HepG2 (cell line): Measurements from ENCODE around the gene PHKG1. TPM values are rescaled to one million over a fixed set of nuclear protein-coding genes. Genes with fewer than 3 reads are reported as not detected.
A peak's percentile ranks its signal among the peaks of the same experiment; 100 is the strongest.

Experiments used
- ATM ChIP-seq: fragments of 450-650 bp; IDR thresholded peaks from 2 replicates; pipeline ENCODE4 v1.7.1; 2017; ENCODE audit warnings: mild to moderate bottlenecking, borderline replicate concordance
- PHF5A ChIP-seq: IDR thresholded peaks from one replicate; pipeline ENCODE4 v1.6.1; 2018; ENCODE audit warnings: low read depth, missing genetic modification reagents; ENCODE audit not compliant: unreplicated experiment
- RBM39 ChIP-seq: fragments of 200-400 bp; formaldehyde crosslinking; IDR thresholded peaks from one replicate; pipeline ENCODE4 v1.6.1; 2018; ENCODE audit warnings: antibody characterized with exemption, mild to moderate bottlenecking, low read depth, low read length; ENCODE audit not compliant: poor library complexity, severe bottlenecking
- SMARCE1 ChIP-seq: fragments of 450-650 bp; IDR thresholded peaks from 2 replicates; pipeline ENCODE4 v1.6.1; 2017; ENCODE audit warnings: borderline replicate concordance
- SP1 ChIP-seq, 2 experiments: fragments of 450-650 bp in 1 of 2; sonication (generic) in 1 of 2; formaldehyde crosslinking in 1 of 2; IDR thresholded peaks; 2 replicates each; pipeline versions ENCODE4 v1.4.0 to v1.6.1; 2016 to 2020; ENCODE audit warnings: missing genetic modification reagents in 1 of 2
- ZNF337 ChIP-seq: sonication (generic); formaldehyde crosslinking; IDR thresholded peaks from 2 replicates; pipeline ENCODE4 v1.5.1; 2020; ENCODE audit warnings: missing genetic modification reagents, low read depth, mild to moderate bottlenecking, borderline replicate concordance
- polyA plus RNA-seq, 8 experiments: library from polyadenylated mRNA; depleted of rRNA in 3 of 8; stranded (reverse) in 7 of 8; unstranded in 1 of 8; fragments of >200 nt; fragmentation: Illumina TruSeq in 4 of 8; extraction: Trizol in 4 of 8; gene quantifications; 2 replicates each; pipeline versions ENCODE4 v1.2.1 to v1.2.3, GENCODE V29; 2011 to 2016; ENCODE audit warnings: low read depth in 4 of 8, missing spikeins in 1 of 8, mixed read lengths in 1 of 8; ENCODE audit not compliant: insufficient read depth in 1 of 8
- total RNA-seq, 5 experiments: library from RNA; depleted of rRNA; stranded (reverse); fragments of >200 nt; fragmentation: Illumina TruSeq; extraction: Trizol; gene quantifications; 2 replicates each; pipeline ENCODE4 v1.2.3, GENCODE V29; 2016; ENCODE audit warnings: low read depth in 1 of 5
- TF ChIP-seq, protein P1 (sequence below): sonication (generic); formaldehyde crosslinking; IDR thresholded peaks from 2 replicates; pipeline ENCODE4 v1.9.0; 2021; ENCODE audit warnings: mild to moderate bottlenecking, missing genetic modification reagents
- TF ChIP-seq, protein P2 (sequence below): sonication (generic); formaldehyde crosslinking; IDR thresholded peaks from 2 replicates; pipeline ENCODE4 v1.4.0; 2020; ENCODE audit warnings: mild to moderate bottlenecking, missing genetic modification reagents
- TF ChIP-seq, protein P3 (sequence below): sonication (generic); formaldehyde crosslinking; IDR thresholded peaks from 2 replicates; pipeline ENCODE4 v1.4.0; 2020; ENCODE audit warnings: missing genetic modification reagents, borderline replicate concordance
- TF ChIP-seq, protein P4 (sequence below): sonication (generic); formaldehyde crosslinking; IDR thresholded peaks from 2 replicates; pipeline ENCODE4 v1.4.0; 2020; ENCODE audit warnings: low read depth, mild to moderate bottlenecking, missing genetic modification reagents

The PHKG1 gene
- total and polyA plus RNA-seq, 2 of the 13 experiments (the other 11 are each of a cell fraction or from before 2014, with no cell fraction given): 0.44 to 0.71 TPM

DNA sequence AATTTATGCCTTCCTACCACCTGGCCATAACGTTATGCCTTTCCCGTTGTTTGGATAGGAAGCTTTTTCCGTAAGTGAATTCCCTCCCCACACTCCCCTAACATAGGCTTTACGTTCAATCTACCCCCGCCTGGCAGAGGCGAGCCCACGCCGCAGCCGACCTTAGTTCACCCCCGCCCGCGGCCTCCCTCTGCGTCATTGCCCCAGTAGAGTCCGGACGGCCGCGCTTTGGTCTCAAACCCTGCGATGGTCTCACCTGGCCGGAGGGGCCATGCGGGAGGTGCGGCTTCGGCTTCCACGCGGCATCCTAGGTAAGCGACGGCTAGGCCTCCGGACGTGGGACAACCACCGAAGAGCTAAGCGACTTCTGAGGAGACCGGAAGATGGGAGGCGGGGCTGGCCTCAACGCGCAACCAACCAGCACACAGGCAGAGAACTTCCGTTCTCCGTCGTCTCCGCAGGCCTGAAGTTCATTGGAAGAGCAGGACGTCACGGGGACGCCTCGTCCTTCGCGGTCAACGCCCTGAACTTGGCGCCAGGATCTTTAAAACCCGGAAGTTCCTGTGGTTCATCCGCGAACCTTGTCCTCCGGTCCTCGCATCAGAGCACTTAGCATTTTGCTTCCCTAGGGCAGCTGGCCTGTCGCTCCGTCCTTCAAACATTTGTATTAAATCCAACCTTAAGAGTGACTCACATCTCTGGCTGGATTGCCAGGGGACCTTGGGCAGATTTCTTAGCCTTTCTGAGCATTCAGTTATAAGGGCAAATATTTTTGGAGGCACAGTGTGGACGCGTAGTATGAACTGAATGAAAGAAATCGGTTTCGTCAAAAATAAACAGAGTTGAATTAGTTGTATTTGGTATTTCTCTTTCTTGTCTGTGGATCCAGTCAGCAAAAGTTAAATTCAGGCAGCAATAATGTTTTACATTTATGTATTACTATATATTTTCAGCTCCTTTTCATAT, 13.6 kb upstream of the PHKG1 start, which contains the start of gene CHCHD2 (continued):
- TF ChIP-seq, protein P1, sequence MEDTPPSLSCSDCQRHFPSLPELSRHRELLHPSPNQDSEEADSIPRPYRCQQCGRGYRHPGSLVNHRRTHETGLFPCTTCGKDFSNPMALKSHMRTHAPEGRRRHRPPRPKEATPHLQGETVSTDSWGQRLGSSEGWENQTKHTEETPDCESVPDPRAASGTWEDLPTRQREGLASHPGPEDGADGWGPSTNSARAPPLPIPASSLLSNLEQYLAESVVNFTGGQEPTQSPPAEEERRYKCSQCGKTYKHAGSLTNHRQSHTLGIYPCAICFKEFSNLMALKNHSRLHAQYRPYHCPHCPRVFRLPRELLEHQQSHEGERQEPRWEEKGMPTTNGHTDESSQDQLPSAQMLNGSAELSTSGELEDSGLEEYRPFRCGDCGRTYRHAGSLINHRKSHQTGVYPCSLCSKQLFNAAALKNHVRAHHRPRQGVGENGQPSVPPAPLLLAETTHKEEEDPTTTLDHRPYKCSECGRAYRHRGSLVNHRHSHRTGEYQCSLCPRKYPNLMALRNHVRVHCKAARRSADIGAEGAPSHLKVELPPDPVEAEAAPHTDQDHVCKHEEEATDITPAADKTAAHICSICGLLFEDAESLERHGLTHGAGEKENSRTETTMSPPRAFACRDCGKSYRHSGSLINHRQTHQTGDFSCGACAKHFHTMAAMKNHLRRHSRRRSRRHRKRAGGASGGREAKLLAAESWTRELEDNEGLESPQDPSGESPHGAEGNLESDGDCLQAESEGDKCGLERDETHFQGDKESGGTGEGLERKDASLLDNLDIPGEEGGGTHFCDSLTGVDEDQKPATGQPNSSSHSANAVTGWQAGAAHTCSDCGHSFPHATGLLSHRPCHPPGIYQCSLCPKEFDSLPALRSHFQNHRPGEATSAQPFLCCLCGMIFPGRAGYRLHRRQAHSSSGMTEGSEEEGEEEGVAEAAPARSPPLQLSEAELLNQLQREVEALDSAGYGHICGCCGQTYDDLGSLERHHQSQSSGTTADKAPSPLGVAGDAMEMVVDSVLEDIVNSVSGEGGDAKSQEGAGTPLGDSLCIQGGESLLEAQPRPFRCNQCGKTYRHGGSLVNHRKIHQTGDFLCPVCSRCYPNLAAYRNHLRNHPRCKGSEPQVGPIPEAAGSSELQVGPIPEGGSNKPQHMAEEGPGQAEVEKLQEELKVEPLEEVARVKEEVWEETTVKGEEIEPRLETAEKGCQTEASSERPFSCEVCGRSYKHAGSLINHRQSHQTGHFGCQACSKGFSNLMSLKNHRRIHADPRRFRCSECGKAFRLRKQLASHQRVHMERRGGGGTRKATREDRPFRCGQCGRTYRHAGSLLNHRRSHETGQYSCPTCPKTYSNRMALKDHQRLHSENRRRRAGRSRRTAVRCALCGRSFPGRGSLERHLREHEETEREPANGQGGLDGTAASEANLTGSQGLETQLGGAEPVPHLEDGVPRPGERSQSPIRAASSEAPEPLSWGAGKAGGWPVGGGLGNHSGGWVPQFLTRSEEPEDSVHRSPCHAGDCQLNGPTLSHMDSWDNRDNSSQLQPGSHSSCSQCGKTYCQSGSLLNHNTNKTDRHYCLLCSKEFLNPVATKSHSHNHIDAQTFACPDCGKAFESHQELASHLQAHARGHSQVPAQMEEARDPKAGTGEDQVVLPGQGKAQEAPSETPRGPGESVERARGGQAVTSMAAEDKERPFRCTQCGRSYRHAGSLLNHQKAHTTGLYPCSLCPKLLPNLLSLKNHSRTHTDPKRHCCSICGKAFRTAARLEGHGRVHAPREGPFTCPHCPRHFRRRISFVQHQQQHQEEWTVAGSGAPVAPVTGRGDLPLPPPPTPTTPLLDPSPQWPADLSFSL (CRISPR knock-in tag): no peak
- TF ChIP-seq SMARCE1 (no peak), RBM39 (no peak), ATM (no peak), SP1 (IDR thresholded peaks at IDR 0.05) (no peak), SP1 (CRISPR knock-in tag; IDR thresholded peaks at IDR 0.05) (peak; percentile 46), ZNF337 (CRISPR knock-in tag) (0 out of 2 replicates have a peak, but pooled peaks have one; percentile 48), PHF5A (CRISPR knock-in tag) (no peak)
- TF ChIP-seq, protein P2, sequence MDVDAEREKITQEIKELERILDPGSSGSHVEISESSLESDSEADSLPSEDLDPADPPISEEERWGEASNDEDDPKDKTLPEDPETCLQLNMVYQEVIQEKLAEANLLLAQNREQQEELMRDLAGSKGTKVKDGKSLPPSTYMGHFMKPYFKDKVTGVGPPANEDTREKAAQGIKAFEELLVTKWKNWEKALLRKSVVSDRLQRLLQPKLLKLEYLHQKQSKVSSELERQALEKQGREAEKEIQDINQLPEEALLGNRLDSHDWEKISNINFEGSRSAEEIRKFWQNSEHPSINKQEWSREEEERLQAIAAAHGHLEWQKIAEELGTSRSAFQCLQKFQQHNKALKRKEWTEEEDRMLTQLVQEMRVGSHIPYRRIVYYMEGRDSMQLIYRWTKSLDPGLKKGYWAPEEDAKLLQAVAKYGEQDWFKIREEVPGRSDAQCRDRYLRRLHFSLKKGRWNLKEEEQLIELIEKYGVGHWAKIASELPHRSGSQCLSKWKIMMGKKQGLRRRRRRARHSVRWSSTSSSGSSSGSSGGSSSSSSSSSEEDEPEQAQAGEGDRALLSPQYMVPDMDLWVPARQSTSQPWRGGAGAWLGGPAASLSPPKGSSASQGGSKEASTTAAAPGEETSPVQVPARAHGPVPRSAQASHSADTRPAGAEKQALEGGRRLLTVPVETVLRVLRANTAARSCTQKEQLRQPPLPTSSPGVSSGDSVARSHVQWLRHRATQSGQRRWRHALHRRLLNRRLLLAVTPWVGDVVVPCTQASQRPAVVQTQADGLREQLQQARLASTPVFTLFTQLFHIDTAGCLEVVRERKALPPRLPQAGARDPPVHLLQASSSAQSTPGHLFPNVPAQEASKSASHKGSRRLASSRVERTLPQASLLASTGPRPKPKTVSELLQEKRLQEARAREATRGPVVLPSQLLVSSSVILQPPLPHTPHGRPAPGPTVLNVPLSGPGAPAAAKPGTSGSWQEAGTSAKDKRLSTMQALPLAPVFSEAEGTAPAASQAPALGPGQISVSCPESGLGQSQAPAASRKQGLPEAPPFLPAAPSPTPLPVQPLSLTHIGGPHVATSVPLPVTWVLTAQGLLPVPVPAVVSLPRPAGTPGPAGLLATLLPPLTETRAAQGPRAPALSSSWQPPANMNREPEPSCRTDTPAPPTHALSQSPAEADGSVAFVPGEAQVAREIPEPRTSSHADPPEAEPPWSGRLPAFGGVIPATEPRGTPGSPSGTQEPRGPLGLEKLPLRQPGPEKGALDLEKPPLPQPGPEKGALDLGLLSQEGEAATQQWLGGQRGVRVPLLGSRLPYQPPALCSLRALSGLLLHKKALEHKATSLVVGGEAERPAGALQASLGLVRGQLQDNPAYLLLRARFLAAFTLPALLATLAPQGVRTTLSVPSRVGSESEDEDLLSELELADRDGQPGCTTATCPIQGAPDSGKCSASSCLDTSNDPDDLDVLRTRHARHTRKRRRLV: no peak; the same call in 1 of the 2 replicates
- TF ChIP-seq, protein P3, sequence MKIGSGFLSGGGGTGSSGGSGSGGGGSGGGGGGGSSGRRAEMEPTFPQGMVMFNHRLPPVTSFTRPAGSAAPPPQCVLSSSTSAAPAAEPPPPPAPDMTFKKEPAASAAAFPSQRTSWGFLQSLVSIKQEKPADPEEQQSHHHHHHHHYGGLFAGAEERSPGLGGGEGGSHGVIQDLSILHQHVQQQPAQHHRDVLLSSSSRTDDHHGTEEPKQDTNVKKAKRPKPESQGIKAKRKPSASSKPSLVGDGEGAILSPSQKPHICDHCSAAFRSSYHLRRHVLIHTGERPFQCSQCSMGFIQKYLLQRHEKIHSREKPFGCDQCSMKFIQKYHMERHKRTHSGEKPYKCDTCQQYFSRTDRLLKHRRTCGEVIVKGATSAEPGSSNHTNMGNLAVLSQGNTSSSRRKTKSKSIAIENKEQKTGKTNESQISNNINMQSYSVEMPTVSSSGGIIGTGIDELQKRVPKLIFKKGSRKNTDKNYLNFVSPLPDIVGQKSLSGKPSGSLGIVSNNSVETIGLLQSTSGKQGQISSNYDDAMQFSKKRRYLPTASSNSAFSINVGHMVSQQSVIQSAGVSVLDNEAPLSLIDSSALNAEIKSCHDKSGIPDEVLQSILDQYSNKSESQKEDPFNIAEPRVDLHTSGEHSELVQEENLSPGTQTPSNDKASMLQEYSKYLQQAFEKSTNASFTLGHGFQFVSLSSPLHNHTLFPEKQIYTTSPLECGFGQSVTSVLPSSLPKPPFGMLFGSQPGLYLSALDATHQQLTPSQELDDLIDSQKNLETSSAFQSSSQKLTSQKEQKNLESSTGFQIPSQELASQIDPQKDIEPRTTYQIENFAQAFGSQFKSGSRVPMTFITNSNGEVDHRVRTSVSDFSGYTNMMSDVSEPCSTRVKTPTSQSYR (CRISPR knock-in tag): 0 out of 2 replicates have a peak, but pooled peaks have one; percentile 20
- TF ChIP-seq, protein P4, sequence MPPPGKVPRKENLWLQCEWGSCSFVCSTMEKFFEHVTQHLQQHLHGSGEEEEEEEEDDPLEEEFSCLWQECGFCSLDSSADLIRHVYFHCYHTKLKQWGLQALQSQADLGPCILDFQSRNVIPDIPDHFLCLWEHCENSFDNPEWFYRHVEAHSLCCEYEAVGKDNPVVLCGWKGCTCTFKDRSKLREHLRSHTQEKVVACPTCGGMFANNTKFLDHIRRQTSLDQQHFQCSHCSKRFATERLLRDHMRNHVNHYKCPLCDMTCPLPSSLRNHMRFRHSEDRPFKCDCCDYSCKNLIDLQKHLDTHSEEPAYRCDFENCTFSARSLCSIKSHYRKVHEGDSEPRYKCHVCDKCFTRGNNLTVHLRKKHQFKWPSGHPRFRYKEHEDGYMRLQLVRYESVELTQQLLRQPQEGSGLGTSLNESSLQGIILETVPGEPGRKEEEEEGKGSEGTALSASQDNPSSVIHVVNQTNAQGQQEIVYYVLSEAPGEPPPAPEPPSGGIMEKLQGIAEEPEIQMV: no peak
